ENCODE results near the gene SORCS2.

SORCS2 gene

DNA sequence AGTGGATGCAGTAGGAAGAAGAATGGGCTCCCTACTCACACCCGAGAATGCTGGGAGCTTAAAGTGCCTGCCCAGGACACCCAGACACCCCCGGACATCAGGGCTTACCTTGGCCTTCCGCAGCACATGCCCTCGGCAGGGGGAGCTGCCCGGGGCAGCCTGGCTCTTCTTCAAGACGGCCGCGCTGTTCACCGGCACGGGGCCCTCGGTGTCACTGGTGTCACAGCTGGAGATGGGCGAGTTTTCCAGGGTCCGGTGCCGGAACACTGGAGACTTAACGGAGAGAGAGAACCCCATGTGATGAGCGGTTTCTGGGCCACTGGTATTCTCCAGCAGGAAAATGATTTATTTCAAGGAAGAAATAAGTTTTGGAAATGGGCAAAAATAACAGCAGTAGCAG is 576.4 kb downstream of the SORCS2 start:
- DNase-seq (ENCODE audit: low spot score): no peak

GRCh38 chr4:7769396-7770223 is 577.3 kb downstream of the SORCS2 start:
- no peak overlapping the region for H3K27ac ChIP-seq
- DNase-seq (ENCODE audit: low spot score): no peak
- TF ChIP-seq, protein P1, sequence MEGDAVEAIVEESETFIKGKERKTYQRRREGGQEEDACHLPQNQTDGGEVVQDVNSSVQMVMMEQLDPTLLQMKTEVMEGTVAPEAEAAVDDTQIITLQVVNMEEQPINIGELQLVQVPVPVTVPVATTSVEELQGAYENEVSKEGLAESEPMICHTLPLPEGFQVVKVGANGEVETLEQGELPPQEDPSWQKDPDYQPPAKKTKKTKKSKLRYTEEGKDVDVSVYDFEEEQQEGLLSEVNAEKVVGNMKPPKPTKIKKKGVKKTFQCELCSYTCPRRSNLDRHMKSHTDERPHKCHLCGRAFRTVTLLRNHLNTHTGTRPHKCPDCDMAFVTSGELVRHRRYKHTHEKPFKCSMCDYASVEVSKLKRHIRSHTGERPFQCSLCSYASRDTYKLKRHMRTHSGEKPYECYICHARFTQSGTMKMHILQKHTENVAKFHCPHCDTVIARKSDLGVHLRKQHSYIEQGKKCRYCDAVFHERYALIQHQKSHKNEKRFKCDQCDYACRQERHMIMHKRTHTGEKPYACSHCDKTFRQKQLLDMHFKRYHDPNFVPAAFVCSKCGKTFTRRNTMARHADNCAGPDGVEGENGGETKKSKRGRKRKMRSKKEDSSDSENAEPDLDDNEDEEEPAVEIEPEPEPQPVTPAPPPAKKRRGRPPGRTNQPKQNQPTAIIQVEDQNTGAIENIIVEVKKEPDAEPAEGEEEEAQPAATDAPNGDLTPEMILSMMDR (IDR thresholded peaks at IDR 0.05): no peak
- H3K4me3 ChIP-seq: no peak overlapping the region

More for the DNA sequence above, 576.4 kb downstream of the SORCS2 start:
- TF ChIP-seq, protein P1 (IDR thresholded peaks at IDR 0.05): no peak
- Histone ChIP-seq H3K27ac (no peak overlapping the region), H3K4me3 (no peak overlapping the region)

- TF ChIP-seq, protein P1 (IDR thresholded peaks at IDR 0.05): no peak
- DNase-seq (ENCODE audit: low spot score): no peak
Measured at GRCh38 chr4:7770224-7771050, 578.1 kb downstream of the SORCS2 start.

DNA sequence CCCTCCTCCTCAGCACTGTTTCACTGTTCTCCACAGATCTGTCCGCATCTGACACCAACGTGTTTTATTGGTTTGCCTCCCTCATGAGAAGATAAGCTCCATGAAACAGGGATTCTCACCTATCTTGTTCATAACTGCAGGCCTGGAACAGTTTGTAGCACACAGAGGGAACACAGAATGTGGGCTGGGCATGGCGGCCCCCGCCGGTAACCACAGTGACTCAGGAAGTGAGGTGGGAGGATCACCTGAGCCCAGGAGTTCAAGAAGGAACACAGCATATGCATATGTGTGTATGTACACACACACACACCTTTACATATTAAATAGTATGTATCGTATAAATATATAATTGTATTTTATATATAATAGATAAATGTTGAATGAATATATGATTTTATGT is 578.7 kb downstream of the SORCS2 start:
- TF ChIP-seq, protein P1 (IDR thresholded peaks at IDR 0.05): no peak
- Histone ChIP-seq H3K27ac (no peak overlapping the region), H3K4me3 (no peak overlapping the region)
- DNase-seq (ENCODE audit: low spot score): no peak

More at GRCh38 chr4:7770224-7771050, 578.1 kb downstream of the SORCS2 start:
- H3K27ac ChIP-seq: no peak overlapping the region
- H3K4me3 ChIP-seq: no peak overlapping the region

- Histone ChIP-seq H3K27ac (no peak overlapping the region), H3K4me3 (no peak overlapping the region)
- no peak for DNase-seq (ENCODE audit: low spot score)
- TF ChIP-seq, protein P1 (IDR thresholded peaks at IDR 0.05): no peak
Measured at GRCh38 chr4:7771541-7772507, 579.5 kb downstream of the SORCS2 start.

DNA sequence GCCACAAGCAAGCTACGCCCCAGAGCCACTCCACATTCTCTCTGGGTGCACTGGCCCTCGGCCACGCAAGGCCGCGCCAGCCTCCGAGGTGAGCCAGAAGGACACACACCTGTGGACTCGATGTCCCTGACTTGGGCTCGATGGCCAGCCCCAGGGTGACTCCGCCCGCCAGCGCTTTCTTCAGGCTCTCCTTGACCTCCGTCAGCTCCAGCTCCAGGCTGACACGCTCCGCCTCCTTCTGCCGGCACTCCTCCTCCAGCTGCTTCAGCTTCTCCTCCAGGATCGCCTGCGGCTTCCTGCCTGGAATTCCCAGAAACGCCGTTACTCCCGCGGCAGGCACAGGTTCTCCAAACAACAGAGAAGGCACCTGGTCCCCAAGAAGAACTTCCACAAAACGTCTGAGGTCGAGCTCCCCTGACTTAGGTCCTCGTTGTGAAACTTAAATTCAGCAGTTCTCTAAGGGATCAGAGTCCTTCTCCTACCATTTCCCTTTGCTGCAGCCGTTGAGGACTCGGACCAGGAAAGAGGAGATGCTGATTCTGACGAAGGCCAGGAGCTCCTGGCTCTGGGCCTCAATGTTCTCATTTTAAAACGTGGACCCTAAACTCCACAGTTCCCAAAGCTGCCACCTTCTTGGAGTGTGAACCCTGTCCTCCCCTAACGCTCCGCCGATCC is 580.5 kb downstream of the SORCS2 start:
- H3K27ac ChIP-seq: no peak overlapping the region
- DNase-seq (ENCODE audit: low spot score): no peak
- no peak overlapping the region for H3K4me3 ChIP-seq
- TF ChIP-seq, protein P1 (IDR thresholded peaks at IDR 0.05): no peak
